CD4-positive, alpha-beta T cell treated with Interleukin-4 for 1 hour (primary cell): ENCODE data around the gene MAPK7.
"Not testable (repeated sequence)": the region's sequence is repeated elsewhere in the genome, so short reads cannot be mapped to it uniquely, and the experiment has no call there.

ENCODE experiments used
- DNase-seq, 2 donors: peaks; one replicate each; pipeline ENCODE4 v3.0.0-alpha.2; 2020 to 2022

Gene MAPK7

DNA sequence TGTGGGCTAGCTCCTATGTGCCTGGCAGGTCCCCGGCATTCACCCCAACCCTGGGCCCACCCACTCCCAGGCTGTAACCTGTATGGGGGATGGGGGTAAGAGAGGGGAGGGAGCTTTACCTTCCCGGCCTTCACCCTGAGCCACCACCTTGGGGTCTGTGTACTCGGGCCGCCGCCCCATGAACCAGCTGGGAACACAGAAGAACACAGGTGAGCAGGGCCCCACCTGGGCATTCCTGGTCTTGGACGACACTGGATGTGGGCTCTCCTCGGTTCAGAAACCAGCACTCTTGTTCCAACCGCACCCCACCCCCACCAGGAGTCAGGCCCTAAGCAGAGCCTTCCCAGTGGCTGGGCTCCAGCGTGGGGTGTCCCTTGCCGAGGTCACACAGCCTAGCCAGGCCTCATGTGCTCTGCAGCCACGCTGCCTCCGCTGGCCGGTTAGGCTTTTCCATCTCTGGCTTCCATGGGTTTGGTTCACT lies 34.6 kb upstream of the MAPK7 start:
- no peak for DNase-seq

DNA sequence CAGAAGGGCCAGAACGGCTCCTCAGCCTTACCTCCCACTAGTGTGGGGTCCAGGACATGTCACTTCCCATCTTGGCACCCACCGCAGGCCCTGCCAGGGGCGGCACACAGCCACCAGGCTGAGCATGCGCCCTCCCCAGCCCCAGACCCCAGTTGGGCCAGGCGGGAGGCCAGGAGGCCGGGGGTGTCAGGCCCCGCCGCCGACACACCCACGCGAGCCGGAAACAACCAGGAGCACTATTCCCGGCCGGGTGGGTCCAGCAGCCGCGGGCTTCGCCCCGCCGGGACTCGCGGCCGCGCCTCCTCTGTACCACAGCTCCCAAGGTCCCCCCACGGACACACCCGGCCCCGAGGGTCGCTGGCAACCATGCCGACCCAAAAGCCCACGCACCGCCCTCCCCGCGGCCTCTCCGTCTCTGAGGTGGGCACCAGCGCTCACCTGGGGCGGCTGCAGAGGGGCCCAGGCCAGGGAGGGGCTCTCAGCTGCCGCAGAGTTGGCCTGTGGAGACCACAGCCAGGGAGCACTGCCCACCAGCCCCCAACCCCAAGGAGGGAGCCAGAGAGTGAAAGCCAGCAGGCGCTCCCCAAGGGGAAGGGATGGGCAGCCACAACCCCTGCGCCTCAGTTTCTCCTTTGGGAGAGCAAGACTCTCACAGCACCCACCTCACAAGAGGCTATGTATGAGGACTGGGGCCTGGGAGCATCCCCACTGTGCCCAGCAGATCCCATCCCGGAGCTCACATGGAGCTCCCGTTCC lies 33.8 kb upstream of the MAPK7 start:
- no peak for DNase-seq

DNA sequence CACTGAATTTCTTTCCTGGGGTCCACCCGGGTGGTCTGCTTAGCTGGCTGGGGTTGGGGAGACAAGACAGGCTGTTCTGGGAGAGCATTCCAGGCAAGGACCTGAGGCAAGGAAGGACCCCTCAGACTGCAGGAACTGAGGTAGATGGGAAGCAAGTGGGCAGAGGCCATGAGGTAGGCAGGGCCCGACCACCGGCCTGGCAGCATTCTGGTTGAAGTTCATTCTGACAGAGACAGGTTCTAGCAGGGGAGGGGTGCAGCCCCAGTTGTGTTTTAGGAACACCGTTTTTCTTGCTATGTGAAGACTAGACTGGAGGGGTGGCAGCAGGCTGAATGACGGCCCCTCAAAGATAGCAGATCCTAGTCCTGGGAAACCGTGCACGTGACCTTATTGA lies 33.2 kb upstream of the MAPK7 start:
- no peak for DNase-seq

DNA sequence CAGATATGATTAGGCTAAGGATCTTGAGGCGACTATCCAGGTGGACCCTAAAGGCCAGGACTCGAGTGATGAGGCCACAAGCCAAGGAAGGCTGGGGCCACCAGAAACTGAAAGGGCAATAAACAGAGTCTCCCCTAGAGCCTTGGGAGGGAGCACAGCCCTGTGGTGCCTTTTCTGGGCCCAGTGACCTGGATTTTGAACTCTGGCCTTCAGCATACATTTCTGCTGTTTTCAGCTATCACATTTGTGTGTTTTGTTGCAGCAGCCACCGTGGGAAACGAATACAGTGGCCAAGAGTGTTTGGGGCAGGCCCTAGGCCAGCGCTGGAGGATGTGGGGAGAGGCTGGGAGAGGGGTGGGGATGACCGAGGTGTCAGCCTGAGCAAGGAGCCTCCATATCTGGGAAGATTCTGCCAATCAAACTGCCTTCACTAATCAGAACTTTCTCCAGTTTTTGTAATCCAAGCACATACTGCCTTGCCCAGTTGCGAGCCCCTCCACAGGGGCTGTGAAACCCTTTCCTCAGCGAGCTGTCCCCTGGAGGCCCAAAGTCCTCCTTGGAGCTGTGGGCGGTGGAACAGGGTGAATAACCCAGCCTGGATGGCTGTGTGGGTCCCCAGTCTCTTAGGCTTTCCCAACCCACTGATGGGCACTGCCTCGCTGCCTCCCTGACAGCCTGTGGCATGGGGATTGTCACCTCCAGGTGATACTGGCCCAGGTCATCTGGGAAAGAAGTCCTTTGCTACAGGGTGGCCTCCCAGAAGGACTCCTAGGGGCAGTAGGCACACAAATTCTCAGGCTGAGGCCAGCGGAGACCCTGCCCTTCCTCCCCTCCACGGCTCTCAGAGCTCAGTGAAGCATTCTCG lies 32.6 kb upstream of the MAPK7 start:
- DNase-seq: no peak

DNA sequence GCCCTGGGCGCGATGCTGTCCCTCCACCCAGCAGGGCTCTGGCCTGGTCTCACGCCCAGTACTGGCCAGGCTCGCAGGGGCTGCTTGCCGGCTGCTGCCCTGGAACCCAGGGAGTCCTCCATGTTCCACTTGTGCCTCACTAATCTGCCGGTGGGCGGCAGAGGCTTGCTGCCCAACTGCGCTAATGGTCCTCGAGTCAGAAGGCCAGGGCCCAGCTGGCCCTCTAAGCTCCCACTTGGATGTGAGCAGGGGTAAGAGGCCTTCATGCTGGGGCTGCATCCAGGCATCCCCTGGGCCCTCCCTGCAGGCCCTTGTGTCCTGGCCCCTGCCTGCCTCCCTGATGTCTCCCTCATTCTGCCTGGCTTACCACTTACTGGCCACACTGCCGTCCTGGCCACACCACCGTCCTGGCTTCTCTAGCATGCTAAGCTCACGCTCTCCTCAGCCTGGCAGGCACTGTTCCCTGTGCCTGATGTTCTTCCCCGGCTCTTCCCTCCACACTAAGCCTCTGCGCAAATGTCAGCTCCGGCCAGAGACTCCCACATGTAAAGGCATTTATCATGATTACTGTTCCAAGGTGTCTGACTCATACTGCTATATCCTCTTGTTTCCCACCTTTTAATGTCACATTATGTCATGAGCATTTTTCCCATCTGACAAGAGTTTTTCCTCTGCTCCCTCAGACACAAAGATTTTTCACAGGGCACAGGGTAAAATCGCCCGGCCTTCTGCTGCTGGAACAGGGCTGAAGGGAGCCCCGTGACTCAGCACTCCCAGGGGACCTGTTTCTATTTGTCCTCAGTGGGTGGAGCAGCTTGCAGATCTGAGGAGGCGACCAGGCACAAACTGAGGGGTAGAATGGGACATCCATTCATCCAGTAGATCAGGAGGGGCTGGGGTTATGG lies 31.7 kb upstream of the MAPK7 start:
- DNase-seq: no peak

DNA sequence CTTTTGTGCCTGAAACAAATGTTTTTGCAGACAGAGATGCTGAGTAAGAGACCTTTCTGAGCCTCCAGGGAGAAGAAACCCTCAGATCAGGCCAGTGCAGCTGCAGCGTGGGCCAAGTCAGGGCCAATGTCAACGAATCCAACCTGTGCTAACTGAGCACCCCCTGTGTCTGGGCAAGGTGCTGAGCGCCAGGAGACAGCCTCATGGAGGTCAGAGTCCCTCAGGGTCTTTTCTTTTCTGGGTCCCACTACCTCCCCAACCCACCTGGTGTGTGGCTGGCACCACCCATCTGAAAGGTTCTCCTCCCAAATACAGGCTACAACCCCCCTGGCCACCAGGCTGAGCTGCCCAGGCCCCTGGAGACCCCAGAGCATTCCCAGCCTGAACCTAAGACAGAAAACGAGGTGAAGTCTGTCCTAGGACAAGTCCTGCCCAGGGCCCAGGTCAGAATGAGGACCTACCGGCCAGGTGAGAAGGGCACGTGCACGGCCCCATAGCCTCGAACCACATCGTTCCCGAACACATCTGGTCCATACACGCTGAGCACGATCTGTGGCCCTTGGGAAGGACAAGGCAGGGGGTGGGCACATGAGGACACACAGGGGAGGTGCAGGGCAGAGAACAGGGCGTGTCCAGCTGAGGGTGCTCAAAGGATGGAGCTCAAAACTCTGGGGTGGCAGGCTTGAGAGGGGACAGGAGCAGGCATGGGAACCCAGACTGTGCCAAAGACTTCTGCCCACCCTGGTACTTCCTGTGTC lies 30.8 kb upstream of the MAPK7 start:
- DNase-seq: no peak

DNA sequence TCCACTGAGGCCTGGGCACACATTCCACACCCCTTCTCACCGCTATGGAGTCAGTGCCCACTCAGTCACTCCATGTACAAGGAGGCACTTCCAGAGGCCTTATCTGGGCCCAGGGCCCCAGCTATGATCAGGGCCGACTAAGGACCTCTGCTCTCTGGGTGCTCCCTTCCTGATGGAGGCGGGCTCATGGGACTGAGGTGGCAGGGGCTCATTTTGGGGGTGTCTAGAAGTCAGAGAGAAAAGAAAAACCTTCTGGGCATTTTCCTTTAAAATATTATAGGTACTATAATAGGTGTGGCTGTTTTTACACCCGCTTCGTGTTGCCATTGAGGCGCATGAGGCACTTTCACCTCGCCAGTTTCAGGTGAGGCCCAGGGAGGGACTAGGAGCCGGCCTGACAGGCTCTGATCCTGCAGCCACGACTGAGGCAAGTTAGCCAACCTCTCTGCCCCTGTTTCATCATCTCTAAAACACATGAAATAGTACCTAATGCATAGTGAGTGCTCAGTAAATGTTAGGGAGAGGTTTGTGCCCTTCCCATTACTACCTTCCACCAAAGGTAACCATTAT lies 30.1 kb upstream of the MAPK7 start:
- DNase-seq: no peak

DNA sequence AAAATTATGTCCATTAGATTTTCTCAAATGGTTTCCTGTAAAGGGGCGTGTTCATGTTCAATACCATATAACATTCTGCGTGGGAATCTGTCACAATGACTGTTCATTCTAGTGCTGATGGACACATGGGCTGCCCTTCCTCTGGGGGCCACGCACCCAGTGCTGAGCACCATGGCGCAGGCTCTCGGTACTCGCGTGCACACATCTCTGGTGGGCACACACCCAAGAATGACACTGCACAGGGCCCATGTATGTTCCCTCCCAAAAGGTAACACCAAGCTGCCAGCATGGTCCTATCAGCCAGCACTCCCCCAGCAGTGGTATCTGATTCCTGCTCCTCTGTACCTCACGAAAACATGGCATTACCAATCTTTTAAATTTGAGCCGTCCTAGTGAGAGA lies 29.5 kb upstream of the MAPK7 start:
- no peak for DNase-seq

DNA sequence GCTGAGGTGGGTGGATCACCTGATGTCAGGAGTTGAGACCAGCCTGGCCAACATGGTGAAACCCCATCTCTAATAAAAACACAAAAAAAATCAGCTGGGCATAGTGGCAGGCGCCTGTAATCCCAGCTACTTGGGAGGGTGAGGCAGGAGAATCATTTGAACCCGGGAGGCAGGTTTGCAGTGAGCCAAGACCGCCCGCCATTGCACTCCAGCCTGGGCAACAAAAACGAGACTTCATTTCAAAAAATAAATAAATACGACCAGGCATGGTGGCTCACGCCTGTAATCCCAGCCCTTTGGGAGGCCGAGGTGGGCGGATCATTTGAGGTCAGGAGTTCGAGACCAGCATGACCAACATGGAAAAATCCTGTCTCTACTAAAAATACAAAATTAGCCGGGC lies 24.9 kb upstream of the MAPK7 start:
- not testable (repeated sequence) for DNase-seq

DNA sequence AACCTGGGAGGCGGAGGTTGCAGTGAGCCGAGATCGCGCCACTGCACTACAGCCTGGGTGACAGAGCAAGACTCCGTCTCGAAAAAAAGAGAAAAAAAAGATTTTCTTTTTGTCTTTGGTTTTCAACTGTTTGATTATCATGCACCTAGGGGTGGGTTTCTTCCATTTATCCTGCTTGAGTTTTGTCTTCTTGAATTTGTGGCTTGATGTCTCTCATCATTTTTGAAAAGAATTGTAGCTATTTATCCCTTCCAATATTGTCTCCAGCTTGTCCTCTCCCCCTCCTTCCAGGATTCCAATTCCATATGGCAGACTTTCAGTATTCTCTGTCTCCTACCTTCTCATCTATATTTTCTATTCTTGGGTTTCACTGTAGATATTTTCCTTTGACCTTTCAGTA lies 23.6 kb upstream of the MAPK7 start:
- no peak for DNase-seq

DNA sequence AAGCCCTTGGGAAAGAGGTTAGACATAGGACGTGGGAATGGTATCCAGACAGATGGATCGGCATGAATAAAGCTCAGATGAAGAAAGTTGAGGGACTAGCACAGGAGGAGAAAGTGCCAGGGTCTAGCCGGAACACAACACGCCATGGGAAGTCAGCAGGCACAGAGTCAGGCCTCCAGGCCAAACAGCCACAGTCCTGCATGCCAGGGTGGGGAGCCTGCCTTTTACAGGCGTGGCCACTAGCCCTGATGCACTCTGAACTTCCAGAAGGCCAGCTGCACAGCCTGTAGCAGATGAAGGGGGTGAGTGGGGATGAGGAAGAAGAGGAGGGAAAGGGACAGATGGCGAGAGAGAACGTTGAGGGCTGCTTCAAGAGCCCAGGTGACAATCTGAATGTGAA lies 20.9 kb upstream of the MAPK7 start:
- no peak for DNase-seq

DNA sequence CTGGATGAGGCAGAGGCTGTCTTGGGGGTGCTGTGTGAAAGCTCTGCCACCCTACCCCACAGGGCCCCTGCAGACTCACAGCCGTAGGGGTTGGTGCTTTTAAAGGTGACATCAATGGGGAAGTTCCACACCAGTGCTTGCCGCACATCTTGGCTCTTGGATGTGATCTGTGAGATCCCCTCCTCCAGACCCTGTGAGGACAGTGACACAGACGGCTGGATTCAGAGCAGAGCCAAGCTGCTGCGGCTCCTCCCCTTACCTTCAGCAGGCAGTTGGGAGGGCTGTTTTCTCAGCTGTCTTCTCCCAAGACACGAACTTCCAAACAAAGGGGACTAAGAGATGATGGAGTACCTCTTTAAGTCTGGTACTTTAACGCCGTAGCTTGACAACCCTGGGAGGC lies 20.5 kb upstream of the MAPK7 start:
- no peak for DNase-seq

DNA sequence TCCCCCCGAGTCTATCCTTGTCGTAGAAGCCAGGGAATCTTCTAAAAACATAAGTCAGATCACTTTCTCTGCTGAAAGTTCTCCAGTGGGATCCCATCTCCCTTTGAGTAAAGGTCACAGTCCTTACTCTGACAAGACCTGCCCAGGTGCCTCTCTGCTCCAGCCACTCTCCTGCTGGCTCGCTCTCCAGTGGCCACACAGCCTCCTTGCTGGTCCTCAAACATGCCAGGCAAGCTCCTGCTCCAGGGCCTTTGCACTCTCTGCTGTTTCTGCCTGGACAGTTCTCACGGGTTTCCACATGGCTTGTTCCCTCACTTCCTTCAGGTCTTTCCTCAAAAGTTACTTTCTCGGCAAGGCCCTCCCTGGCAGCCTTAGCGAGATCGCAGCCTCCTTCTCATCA lies 19.1 kb upstream of the MAPK7 start:
- DNase-seq: no peak

DNA sequence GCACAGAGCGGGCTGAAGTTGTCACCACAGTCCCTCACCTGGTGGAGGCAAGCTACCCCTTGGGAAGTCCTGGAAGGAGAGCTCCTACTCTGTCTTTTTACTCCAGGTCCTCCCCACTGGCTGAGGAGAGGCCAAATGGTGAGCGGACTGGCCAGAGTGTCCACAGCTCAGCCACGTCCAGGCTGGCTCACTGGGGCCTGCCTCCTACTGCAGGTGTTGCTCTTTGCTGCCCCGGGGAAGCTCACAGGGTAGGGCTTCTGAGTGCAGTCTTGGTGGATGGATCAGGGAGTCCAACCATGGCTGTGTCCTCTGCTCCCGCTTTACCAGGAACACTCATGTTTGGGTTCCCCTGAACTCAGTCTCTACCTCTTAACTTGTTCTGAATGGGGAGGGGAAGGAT lies 18.4 kb upstream of the MAPK7 start:
- DNase-seq: no peak

DNA sequence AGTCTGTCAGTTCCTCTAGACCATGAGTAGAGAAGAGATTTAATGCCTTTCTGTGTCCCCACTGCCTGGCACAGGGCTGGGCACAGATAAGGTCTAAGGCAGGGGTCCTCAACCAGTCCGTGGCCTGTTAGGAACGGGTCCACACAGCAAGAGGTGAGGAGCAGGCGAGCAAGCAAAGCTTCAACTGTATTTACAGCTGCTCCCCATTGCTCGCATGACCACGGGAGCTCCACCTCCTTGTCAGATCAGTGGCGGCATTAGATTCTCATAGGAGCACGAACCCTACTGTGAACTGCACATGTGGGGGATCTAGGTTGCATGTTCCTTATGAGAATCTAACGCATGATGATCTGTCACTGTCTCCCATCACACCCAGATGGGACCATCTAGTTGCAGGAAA lies 17.5 kb upstream of the MAPK7 start:
- no peak for DNase-seq

DNA sequence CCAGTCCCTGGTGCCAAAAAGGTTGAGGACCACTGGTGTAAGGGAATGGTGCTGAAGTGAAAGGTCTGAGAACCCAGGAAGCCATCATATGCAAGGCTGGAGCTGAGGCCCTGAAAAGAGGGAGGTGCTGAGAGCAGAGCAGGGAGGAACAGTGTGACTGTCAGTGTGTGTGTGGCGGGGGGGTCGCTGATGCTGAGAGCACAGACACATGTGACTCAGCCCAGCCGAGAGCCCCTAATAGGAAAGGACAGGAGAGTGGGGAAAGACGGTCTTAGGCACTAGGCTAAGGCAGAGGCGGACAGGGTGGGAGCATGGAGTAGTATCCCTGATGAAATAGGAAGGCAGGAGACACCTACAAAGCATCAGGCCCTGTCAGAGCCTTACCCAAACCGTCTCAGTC lies 17.0 kb upstream of the MAPK7 start:
- no peak for DNase-seq

DNA sequence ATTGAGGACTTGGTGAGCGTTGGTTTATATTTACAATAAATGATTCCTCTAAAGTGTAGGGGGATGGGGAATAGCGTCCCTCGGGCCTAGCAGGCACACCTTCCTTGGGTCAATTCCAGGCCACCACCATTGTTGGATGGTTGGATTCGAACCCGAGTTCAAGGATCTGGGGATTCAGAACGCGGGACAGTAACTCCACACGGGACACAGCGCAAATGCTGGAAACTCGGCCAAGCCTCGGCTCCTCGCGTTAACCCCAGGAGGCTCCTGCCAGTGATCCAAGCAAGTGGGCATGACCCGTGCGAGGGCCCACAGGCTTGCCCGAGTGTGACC lies 16.4 kb upstream of the MAPK7 start:
- DNase-seq: no peak

DNA sequence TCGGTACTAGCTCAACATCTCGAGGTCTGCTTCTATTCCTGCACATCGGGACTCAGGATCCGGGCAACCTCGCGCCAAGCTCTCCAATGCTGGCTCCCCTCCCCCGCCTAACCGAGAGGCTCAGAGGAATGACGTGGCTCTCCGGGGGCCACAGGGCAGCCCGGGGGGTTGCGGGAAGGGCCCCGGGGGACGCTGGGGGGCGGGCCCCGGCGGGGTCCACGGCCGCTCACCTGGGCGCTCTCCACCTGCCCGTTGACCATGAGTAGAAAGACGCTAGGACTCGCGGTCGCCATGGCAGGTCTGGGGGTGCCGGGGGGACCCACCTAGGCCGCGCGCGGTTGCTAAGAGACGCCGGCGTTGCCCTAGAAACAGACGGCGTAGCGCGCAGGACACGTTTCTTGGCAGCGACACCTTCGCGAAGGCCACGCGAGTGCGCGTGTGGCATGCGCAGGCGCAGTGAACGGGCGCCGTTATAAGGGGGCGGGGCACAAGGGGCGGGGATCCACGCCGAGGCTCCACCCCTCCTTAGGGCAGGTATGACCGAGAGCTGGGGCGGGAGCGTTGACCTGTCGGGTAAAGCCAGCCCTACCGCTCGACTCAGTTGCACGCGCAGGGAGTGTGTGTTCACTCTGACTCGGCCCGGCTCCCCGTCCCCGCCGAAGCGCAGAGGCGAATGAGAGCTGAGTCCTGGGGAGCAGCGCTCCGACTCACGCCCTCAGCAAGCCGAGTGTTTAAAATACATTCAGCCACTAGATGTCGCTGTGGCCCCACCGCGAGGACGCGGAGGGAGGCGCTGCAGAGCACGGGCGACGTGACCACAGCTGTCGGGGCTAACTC lies 15.8 kb upstream of the MAPK7 start, which contains the start of gene B9D1:
Gene B9D1 (minus strand): TSS at position 447 of the 837 bp plus-strand sequence. CDS start 154 bp downstream, at position 293.
- DNase-seq: peak; percentile 94 to 96

DNA sequence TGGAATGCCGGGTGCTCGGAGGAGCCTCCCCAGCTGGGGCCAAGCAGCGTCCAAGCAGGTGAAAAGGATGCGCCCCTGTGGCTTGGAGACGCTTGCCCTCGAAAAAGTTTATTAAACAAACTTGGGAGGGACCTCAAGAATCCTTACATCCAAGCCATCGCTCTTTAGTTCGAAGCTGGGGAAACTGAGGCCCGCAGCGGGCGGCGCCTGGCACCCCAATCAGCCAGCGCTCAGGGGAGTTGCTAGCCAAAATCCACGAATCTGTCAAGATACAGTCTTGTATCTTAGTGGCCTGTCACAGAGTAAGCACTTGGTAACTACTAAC lies 15.2 kb upstream of the MAPK7 start:
- no peak for DNase-seq

DNA sequence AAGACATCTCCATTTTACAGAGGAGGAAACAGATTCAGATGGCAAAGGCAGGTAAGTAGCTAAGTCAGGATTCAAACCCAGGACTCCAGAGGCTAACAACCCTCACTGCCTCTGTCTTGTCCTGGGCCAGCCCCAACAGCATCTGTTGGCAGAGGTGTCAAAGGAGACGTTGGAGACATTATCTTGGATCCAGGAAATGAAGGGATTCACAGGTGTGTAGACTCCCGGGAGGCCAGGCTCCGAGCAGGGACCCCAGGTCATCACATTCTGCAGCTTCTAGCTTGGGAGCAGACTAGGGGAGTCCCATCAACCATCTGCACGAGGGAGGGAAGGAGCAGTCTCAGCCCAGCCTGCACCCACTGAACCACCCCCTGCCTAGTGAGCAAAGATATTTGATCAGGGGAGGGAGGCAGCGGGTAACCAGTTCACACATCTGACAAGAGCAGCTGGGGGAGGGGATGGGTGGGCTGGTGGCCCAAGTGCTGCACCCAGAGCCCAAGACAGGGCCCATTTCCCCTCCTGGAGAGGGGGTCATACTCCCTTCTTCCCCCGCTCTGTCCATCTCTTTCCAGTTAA lies 14.8 kb upstream of the MAPK7 start:
- no peak for DNase-seq
